NCI-H446 treated with DMSO at 0.1 percent for 48 hours (cell line): Measurements from ENCODE around the gene FAU.

Source experiments
- DNase-seq: peaks from one replicate; lab custom pipeline; 2025; lab: John Stamatoyannopoulos, UW

The FAU gene

GRCh38 chr11:65135633-65136145 lies 13.8 kb upstream of the FAU start:
- no peak for DNase-seq

- DNase-seq, result peak; percentile 98
Observed at GRCh38 chr11:65134952-65135632, 13.2 kb upstream of the FAU start.

GRCh38 chr11:65134240-65134951 lies 12.5 kb upstream of the FAU start, which contains the start of gene SYVN1:
TSS of gene SYVN1 (minus strand) at chr11:65134519. CDS start at chr11:65133601, 918 bp downstream.
- peak; percentile 81 for DNase-seq

GRCh38 chr11:65133724-65134123 lies 11.8 kb upstream of the FAU start:
- no peak for DNase-seq

- DNase-seq, result no peak
Observed at GRCh38 chr11:65132988-65133700, 11.2 kb upstream of the FAU start.

GRCh38 chr11:65132238-65132987 lies 10.5 kb upstream of the FAU start:
- DNase-seq, result no peak

GRCh38 chr11:65131895-65132237 lies 9.9 kb upstream of the FAU start:
- DNase-seq, result no peak

- no peak for DNase-seq
Observed at GRCh38 chr11:65131417-65131776, 9.5 kb upstream of the FAU start.

GRCh38 chr11:65130631-65131416 lies 8.9 kb upstream of the FAU start:
- no peak for DNase-seq

- no peak for DNase-seq
Observed at GRCh38 chr11:65129649-65130441, 7.9 kb upstream of the FAU start.

GRCh38 chr11:65128182-65129145 lies 6.5 kb upstream of the FAU start:
- DNase-seq, result no peak

GRCh38 chr11:65127473-65128181 lies 5.7 kb upstream of the FAU start:
- DNase-seq, result no peak

GRCh38 chr11:65126624-65127274 lies 4.8 kb upstream of the FAU start:
- DNase-seq, result no peak

GRCh38 chr11:65125197-65126056 lies 3.5 kb upstream of the FAU start:
- no peak for DNase-seq

- no peak for DNase-seq
Observed at GRCh38 chr11:65124480-65125196, 2.7 kb upstream of the FAU start.

- DNase-seq, result no peak
Observed at GRCh38 chr11:65121447-65121864, 478 bp downstream of the FAU start.

- DNase-seq, result no peak
Observed at GRCh38 chr11:65120831-65121230, 1.1 kb downstream of the FAU start.
